Stimulated activated CD8-positive, alpha-beta memory T cell treated with anti-CD3 and anti-CD28 coated beads, Interleukin-15, amount 100 ng/mL, for 4 hours (primary cell): ENCODE results near the gene ATP1A3.
"Not testable (repeated sequence)": the region's sequence is repeated elsewhere in the genome, so short reads cannot be mapped to it uniquely, and the experiment has no call there.

ENCODE experiments used
- DNase-seq, 2 donors: peaks; one replicate each; pipeline ENCODE4 v3.0.0-alpha.2; 2020; ENCODE audit warnings: low read depth in 2 of 2

ATP1A3 gene

DNA sequence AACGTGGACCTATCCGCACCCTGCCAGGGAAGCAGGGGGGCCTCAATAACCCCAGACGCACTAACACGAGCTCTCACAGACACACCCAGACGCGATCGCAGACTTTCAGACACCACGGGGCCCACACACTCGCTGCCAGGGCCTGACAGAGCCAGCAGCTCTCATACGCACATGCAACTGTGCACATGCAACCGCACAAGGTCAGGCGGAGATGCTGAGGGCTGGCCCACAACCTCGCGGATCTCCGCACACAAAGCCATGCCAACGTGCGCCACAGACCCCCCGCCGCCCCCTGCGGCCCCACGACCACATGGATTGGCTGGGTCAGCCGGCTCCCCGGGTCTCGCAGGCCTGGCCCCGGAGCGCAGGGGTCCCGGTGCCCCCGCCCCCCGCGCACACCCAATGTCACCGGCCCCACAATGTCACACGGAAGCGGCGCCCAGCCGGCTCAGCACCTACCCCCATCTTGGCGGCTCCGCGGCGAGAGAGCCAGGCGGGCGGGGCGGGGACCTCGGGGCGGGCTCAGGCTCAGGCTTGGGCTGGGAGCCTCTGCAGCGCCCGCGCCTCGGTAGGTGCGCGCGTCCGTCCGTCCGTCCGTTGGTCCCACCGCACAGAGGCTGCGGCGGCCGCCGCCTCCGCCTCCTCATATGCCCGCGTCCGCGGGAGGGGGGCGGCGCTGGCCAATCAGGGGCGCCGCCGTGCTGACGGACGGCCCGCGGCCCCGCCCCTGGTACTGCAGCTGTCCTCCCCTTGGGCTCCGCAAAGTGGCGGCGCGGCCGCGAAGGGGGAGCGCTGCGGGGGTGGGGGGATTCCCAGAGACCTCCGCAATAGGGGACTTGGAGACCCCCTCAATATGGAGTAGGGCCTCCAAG is at the start of gene ATP1A3:
Gene ATP1A3 (minus strand): TSS at position 619 of the 872 bp plus-strand sequence. CDS start 154 bp downstream, at position 465.
- DNase-seq = peak; percentile 14 to 56

DNA sequence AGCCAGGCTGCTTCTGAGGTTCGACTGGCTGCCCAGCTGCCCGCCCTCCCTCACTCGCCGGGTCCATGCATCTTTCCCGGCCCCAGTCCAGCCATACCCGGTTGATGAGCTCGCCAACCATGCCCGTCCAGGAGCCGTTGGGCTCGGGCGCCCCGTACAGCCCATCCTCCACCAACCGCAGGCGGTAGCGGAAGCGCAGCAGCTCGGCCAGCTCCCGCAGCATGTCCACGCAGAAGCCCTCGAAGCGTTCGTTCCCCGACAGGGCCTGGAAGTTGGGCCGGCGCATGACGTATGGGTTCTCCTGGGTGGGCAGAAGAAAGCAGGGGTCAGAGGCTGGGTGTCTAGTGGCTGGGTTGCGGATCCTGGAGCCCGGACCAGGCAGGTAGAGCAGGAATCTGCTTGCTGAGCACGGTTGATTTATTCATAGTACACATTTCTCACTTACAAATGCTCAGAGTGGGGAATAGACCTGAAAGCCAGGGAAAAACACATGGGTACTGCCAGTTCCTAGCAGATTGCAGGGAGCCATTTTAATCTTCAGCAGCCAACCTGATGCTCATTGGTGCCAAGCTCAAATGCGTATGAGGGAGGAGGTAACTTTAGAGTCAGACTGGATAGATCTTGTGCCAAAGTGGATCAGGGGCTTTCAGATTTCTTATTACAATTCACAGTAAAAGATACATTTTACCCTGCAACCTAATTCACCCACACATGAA is 48.6 kb upstream of the ATP1A3 start:
- no peak for DNase-seq

DNA sequence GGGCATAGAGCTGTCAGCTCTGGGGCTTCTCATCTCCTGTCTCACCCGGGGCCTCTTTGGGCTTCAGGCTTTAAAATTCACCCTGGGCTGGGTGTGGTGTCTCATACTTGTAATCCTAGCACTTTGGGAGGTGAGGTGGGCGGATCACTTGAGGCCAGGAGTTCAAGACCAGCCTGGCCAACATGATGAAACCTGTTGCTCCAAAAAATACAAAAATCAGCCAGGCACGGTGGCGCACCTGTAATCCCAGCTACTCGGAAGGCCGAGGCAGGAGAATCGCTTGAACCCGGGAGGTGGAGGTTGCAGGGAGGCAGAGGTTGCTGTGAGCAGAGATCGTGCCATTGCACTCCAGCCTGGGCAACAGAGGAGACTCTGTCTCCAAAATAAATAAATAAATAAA is 46.5 kb upstream of the ATP1A3 start:
- DNase-seq = not testable (repeated sequence)

- no peak for DNase-seq
Measured at GRCh38 chr19:42040031-42040430, 46.0 kb upstream of the ATP1A3 start.

DNA sequence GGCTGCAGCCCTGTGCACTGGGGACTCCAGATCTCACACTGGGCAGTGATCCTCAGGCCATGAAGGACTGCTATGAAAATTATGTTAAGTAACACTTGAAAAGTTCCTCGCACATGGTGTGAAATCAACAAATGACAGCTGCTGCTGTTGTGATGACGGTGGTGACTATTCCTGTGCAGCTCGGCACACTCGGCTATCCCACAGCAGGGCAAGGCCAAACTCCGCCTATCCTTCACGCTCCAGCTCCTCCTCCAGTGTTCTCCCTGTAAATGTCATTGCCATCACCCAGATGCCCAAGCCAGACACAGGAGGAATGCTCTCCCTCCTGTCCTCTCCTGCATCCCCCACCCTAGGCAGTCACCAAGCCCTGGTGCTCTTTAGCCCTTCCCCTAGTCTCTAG is 44.6 kb upstream of the ATP1A3 start:
- DNase-seq = no peak

- no peak for DNase-seq
Measured at GRCh38 chr19:42037649-42038048, 43.6 kb upstream of the ATP1A3 start.

DNA sequence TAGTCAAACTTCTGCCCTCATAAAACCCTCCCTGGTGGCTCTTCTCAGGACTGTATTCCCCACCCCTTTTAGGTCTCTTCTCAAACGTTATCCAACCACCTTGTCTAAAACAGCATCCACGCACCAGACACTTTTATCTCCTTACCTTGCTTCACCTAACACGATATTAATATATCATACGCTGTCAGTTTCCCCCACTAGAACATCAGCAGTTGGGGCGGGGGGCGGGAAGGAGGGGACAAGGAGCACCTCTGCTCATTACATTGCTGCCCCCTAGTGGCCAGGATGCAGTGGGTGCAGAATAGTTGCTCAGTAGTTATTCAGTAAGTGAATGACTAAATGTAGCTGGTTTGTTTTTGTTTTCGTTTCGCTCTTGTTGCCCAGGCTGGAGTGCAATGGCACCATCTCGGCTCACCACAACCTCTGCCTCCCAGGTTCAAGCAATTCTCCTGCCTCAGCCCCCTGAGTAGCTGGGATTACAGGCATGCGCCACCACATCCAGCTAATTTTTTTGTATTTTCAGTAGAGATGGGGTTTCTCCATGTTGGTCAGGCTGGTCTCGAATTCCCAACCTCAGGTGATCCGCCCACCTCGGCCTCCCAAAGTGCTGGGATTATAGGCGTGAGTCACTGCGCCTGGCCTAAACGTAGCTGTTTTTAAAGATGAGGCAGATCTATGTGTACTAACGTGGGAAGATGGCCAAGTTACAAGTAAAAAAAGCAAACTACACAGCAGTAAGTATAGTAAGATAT is 40.8 kb upstream of the ATP1A3 start:
- DNase-seq = peak; percentile 18 to 47

GRCh38 chr19:42033413-42033812 is 39.4 kb upstream of the ATP1A3 start:
- no peak for DNase-seq

DNA sequence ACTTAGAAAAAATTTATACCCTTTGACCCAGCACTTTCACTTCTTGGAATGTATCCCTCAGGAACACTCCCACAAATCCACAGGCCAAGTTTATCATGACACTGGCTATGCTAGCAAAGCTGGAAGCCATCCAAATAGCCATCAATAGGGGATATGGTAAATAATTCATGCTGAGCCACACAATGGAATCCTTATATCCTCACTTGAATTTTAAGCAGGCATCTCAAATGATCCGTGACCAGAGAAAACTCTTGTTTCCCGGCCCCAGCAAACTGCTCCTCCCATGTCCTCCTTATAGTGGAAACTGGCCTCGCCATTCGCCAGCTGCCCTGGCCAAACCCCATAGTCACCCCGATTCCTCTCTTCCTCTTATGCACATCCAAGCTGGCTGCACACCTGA is 38.4 kb upstream of the ATP1A3 start:
- no peak for DNase-seq

DNA sequence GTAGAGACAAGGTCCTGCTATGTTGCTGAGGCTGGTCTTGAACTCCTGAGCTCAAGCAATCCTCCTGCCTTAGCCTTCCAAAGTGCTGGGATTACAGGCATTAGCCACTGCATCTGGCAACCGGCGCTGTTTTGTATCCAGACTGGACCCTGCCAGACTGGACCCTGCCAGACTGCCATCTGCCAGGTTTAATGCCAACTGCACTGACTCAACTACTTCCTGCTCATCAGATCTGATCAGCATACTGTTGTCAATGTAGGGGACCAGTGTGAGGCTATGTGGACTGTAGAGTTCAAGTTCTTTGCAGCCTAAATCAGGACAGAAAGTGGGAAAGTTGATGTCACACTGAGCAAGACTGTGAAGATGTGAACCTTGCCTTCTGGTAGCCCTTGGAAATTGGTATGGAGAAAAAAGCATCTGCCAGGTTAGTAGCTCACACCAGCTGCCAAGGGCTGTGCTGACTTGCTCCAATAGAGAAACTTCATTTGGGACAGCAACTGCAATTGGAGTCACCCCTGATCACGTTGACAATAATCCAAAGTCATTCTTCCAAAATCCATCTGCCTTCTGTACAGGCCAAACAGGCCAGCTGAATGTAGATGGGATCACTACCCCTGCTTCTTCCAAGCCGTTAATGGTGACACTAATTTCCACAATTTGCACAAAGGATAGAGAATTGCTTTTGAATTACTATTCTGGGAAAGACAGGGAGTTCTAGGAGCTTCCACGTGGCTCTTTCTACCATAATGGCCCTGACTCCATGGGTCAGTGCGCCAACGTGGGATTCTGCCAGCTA is 36.8 kb upstream of the ATP1A3 start:
- no peak for DNase-seq

GRCh38 chr19:42028304-42029216 is 34.5 kb upstream of the ATP1A3 start:
- DNase-seq = no peak

DNA sequence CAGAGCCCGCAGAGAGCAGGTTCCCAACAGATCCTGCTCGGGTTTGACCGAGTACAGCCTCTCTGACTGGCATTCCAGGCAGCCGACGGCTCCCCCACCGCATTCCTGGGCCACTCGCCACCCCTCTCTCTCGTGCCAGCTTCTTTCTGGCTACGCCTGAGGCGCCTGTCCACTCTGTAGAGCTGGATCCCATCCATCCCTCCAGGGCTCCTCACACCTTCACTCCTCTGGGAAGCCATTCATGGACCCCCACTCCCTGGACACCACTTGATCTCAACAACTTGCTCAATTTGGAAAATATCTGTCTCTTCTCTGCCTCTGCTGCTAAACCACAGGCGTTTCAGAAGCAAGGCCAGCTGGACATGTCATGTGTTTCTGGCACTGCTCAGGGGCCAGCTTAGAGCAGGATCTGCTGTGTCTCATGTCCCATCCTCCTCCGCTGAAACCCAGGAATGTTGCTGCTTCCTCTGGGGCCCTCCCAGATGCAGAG is 30.6 kb upstream of the ATP1A3 start:
- DNase-seq = no peak

GRCh38 chr19:42023943-42024260 is 29.9 kb upstream of the ATP1A3 start:
- no peak for DNase-seq

GRCh38 chr19:42023121-42023942 is 29.3 kb upstream of the ATP1A3 start:
- DNase-seq = no peak

DNA sequence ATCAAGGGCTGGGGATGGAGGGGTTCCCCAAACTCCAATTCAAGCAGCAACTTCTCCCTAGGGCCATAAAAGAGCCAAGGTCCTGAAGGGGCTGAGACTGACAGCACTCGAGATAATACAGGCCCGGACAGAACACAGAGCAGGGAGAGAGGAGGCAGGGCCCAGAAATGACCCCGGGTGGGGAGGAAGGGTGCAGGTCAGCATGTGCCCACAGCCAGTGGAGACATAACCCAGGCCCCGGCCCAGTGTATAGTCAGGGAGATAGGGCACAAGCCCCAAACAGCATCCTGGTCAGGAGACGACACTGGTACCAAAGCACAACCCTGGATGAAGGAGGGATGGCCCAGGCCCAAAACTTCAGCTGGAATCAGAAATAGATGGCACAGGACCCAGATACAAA is 28.6 kb upstream of the ATP1A3 start:
- no peak for DNase-seq

DNA sequence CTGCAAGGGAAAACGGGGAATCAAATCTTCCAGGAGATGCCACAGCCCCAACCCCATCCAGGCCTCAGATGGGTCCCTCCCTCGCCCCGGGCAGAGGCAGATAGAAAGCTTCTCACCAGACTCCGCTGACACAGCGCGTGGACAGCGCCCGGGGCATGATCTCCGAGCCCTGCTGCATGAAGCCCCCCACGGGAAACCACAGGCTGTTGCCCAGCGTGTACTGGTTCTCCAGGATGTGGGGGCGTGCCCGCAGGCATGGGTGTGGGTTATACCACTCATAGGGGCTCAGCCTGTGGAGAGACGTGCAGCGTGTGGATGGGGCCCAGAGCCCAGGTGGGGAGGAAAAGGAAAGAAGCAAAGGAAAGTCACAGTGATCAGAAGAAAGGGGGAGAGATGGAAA is 27.2 kb upstream of the ATP1A3 start:
- DNase-seq = no peak

- no peak for DNase-seq
Measured at GRCh38 chr19:42018503-42019193, 24.6 kb upstream of the ATP1A3 start.

DNA sequence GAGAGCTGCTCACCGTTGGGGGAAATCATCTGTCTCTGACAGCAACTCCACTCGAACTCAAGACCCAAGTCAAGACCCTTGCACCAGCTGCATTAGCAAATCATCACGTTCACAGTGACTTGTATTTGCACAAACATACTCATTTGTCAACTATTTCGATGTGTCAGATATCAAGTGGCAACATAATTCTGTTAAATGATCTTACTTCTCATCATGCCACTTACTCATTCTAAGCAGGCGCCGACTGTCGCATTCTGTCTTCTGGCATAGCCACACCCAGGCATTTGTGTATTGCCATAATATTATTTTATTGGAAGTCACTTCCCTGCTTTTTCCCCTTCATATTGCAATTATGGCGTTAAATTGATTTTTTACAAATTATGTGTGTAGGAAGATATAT is 23.0 kb upstream of the ATP1A3 start:
- DNase-seq = no peak

DNA sequence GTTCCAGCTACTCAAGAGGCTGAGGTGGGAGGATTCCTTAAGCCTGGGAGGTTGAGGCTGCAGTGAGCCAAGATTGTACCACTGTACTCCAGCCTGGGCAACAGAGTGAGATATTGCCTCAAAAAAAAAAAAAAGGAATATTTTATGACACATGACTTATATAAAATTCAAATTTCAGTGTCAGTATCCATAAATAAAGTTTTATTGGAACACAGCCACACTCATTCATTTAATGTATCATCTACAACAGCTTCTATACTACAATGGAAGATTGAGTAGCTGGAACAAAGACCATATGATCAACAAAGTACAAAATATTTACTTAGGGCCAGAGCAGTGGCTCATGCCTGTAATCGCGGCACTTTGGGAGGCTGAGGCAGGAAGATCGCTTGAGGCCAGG is 18.7 kb upstream of the ATP1A3 start:
- not testable (repeated sequence) for DNase-seq
